ENCODE results near the gene PHC2.

Gene PHC2

DNA sequence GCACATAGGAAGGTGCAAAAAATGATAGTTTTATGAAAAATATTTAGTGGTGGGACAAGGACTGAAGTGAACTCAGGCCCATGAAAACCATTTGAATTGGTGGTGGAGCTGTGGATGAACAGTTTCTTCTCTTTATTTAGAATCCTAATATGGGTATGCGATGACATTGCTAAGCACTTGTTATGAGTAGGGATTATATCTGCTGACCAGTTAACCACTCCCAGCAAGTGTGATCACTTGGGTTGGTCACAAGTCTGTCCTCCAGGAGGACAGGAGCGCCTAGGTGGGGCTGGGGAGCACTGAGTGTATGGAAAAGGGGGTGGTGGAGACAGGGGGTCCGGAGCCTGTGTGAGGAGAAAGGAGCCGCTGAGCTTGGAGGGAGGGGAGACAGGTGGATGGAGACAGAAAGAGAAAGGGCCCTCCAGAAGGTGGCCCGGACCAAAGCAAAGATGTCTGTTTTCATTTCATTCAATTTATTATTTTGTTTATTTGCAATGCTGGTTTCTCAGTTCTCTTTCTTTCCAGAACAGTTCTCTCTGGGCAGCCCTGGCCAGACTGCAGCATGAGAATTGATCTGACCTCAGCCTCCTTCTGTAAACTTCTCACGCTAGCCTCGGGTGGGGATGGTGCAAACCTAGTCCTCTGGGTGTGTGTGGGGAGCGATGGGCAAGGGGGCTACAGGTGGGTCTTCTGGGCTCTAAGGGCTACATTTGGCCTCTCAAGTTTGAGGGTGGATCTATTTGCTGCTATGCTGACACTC, 31.7 kb upstream of the PHC2 start:
- TF ChIP-seq, protein P1, sequence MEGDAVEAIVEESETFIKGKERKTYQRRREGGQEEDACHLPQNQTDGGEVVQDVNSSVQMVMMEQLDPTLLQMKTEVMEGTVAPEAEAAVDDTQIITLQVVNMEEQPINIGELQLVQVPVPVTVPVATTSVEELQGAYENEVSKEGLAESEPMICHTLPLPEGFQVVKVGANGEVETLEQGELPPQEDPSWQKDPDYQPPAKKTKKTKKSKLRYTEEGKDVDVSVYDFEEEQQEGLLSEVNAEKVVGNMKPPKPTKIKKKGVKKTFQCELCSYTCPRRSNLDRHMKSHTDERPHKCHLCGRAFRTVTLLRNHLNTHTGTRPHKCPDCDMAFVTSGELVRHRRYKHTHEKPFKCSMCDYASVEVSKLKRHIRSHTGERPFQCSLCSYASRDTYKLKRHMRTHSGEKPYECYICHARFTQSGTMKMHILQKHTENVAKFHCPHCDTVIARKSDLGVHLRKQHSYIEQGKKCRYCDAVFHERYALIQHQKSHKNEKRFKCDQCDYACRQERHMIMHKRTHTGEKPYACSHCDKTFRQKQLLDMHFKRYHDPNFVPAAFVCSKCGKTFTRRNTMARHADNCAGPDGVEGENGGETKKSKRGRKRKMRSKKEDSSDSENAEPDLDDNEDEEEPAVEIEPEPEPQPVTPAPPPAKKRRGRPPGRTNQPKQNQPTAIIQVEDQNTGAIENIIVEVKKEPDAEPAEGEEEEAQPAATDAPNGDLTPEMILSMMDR (IDR thresholded peaks at IDR 0.05; ENCODE audit: insufficient read depth, low read depth, low read length, missing control alignments), result no peak
- no peak overlapping the region for H3K4me3 ChIP-seq (ENCODE audit: low read depth, low read length)
- DNase-seq (ENCODE audit: low read depth), result peak; percentile 54

DNA sequence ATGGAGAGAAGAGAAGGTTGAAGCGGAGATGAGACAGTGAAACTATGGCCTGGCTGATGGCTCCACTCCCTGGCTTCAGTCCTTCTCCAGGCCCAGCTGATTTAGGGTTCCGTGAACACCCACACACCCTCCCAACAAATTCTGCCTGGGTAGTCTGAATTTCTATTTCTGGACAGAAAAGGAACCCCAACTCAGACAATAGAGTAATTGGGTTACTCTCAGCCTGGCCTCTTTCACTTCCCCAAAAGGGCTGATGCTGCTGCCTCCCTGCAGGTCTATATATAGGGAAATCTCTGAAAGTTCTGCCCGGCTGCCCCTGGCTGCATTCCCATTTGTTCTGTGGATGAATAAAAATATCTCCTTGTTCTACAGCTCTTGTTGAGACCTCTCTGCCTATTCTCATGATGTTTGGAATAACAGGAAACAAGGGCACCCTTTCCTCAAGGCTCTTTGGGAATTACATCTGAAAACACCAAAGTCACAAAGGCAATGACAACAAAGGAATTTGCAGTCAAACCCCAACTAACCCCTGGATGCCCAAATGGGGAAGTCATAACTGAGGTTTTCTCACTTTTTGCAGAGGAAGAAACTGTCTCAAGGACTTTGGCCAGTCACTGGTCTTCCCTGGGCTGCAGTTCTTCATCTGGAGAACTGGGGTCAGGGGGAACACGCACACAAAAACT, 30.2 kb upstream of the PHC2 start:
- DNase-seq (ENCODE audit: low read depth), result peak; percentile 77
- TF ChIP-seq, protein P1 (IDR thresholded peaks at IDR 0.05; ENCODE audit: insufficient read depth, low read depth, low read length, missing control alignments), result no peak
- peak overlapping the region; percentile 42 for H3K4me3 ChIP-seq (ENCODE audit: low read depth, low read length)

DNA sequence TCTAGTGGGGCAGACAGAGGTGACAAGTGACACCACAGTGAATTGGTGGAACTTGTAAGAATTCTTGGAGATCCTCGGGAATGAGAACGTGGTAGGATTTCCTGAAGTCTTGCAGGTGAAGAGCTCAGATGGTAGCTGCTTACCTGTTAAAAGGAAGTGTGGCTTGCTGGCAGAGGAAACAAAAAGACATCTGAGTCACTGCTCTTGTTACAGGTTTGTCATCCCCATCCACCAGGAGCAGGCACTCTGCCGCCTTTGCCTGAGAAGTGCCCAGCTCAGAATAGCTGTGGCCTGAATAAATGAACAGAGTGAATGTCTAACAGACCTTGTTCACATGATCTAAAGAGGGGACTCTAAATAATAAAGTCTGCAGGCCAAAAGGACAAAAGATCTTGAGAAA, 29.2 kb upstream of the PHC2 start:
- DNase-seq (ENCODE audit: low read depth), result no peak
- no peak overlapping the region; the same call in 1 of the 2 replicates for H3K4me3 ChIP-seq (ENCODE audit: low read depth, low read length)
- TF ChIP-seq, protein P1 (IDR thresholded peaks at IDR 0.05; ENCODE audit: insufficient read depth, low read depth, low read length, missing control alignments), result no peak

DNA sequence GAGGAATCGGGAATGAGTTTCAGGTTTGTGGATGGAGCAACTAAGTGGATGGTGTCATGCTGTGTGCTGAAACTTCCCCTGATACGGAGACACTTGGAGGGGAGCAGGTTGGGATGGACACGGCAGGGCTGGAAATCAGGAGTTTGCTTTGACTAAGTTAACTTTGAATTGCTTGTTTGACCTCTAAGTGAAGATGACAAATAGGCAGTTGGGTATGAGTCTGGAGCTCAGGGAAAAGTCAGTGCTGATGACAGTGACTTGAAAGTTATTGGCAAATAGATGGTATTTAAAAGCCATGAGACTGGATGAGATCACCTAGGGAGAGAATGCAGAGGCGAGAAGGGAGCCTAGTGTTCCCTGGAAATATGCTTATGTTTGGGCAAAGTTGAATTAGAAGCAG, 28.8 kb upstream of the PHC2 start:
- TF ChIP-seq, protein P1 (IDR thresholded peaks at IDR 0.05; ENCODE audit: insufficient read depth, low read depth, low read length, missing control alignments), result no peak
- H3K4me3 ChIP-seq (ENCODE audit: low read depth, low read length), result no peak overlapping the region
- DNase-seq (ENCODE audit: low read depth), result no peak

DNA sequence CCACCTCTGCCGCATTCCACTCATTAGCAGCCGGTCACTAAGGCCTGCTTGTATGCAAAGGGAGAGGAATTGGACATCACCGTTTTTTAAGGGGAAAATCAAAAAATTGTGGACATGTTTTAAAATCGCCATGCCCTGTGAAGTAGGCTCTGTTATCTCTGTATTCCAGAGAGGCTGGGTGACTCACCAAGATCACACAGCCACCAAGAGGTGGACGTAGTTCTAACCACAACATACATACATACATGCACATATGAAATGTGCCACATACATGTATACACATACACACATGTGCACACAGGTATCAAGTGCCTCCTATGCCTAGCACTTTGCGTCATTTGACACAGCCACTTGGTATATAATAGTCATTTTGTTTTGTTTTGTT, 25.6 kb upstream of the PHC2 start:
- DNase-seq (ENCODE audit: low read depth), result no peak
- H3K4me3 ChIP-seq (ENCODE audit: low read depth, low read length), result no peak overlapping the region
- TF ChIP-seq, protein P1 (IDR thresholded peaks at IDR 0.05; ENCODE audit: insufficient read depth, low read depth, low read length, missing control alignments), result no peak

DNA sequence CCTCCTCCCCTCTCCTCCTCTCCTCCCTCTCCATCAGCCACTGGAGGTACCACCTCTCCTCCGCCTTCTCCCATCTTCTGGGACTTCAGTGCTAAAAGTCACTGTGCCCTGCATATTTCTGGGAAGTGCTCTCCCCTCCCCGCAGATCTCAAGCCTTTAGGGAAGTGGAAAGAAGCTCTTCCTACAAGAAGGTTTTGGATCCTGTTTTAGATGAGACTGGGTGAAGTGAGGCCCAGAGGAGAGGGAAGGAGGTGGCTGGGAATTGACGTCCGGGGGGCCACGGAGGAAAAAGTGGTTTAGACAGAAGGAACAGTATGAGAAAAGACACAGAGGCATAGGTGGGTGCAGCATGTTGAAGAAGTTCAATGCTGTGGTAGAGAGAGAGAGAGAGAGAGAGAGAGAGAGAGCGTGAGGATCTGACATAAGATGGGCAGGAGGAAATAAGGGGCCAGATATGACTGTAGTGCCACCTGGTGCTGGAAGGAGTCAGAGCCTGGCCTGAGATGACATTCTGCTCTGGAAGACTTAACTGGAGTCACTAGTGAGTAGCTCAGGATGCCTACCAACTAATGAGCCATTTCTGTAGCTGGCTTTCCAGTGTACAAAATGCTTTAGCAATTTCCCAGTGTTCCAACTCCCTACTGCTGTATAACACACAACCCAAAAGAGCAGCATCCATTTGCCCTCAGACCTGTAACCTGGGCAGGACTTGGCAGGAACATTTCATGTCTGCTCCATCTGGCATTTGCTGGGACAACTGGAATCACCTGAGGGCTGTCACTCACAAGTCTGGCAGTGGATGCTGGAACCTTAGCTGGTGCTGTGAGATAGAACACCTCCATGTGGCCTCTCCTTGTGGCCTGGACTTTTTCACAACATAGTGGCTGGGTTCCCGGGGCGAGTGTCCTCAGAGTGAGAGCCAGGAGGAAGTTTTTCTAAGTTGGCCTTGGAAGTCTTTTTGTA, 24.9 kb upstream of the PHC2 start:
- TF ChIP-seq, protein P1 (IDR thresholded peaks at IDR 0.05; ENCODE audit: insufficient read depth, low read depth, low read length, missing control alignments), result peak; percentile 70
- peak; percentile 85 for DNase-seq (ENCODE audit: low read depth)
- H3K4me3 ChIP-seq (ENCODE audit: low read depth, low read length), result no peak overlapping the region
